NT2/D1 (cell line): Measurements from ENCODE around the gene SPCS2.
"Not testable (repeated sequence)": the region's sequence is repeated elsewhere in the genome, so short reads cannot be mapped to it uniquely, and the experiment has no call there.

Source experiments
- DNase-seq: peaks from one replicate; pipeline ENCODE4 v3.0.0-alpha.2; 2011; ENCODE audit warnings: low read depth, low spot score
- H3K27me3 ChIP-seq: 2 replicates; pipeline ENCODE4 v1.6.0; 2011; ENCODE audit warnings: mild to moderate bottlenecking; ENCODE audit not compliant: insufficient read length, insufficient read depth
- H3K36me3 ChIP-seq: 2 replicates; pipeline ENCODE4 v1.6.1; 2011; ENCODE audit warnings: mild to moderate bottlenecking, low read length, mixed read lengths; ENCODE audit not compliant: insufficient read depth, insufficient read length
- H3K4me1 ChIP-seq: 2 replicates; pipeline ENCODE4 v1.5.1; 2011; ENCODE audit not compliant: insufficient read depth, insufficient read length
- H3K4me3 ChIP-seq: 2 replicates; pipeline ENCODE4 v1.5.1; 2011; ENCODE audit warnings: low read depth; ENCODE audit not compliant: insufficient read length
- H3K9ac ChIP-seq: 2 replicates; pipeline ENCODE4 v1.6.0; 2011; ENCODE audit warnings: low read depth; ENCODE audit not compliant: insufficient read length
- H3K9me3 ChIP-seq: 2 replicates; pipeline ENCODE4 v1.5.1; 2011; ENCODE audit warnings: mild to moderate bottlenecking, low read length; ENCODE audit not compliant: insufficient read depth
- SUZ12 ChIP-seq: IDR thresholded peaks from 2 replicates; pipeline ENCODE4 v1.6.1; 2011; ENCODE audit not compliant: insufficient read length, insufficient read depth; ENCODE audit errors: extremely low read depth
- YY1 ChIP-seq: IDR thresholded peaks from 2 replicates; pipeline ENCODE4 v1.6.1; 2011; ENCODE audit not compliant: insufficient read length, insufficient read depth
- ZNF274 ChIP-seq: IDR thresholded peaks from 2 replicates; pipeline ENCODE4 v1.6.1; 2011; ENCODE audit warnings: mild to moderate bottlenecking, low read depth, low read length

SPCS2 gene

GRCh38 chr11:75004215-75004614 is 55.1 kb downstream of the SPCS2 start:
- no peak overlapping the region for H3K4me3 ChIP-seq
- no peaks in the 10 kb centered on the region for H3K9me3 ChIP-seq
- no peaks in the 10 kb centered on the region for H3K27me3 ChIP-seq
- DNase-seq = no peak
- no peaks in the 10 kb centered on the region for H3K4me1 ChIP-seq
- no peak overlapping the region for H3K9ac ChIP-seq
- TF ChIP-seq YY1 = no peak
- no peak for TF ChIP-seq ZNF274
- no peak for TF ChIP-seq SUZ12
- peaks cover 28% of the 10 kb centered on the region for H3K36me3 ChIP-seq

- DNase-seq = no peak
- no peaks in the 10 kb centered on the region for H3K4me1 ChIP-seq
- no peak overlapping the region for H3K9ac ChIP-seq
- TF ChIP-seq SUZ12 (no peak), ZNF274 (no peak), YY1 (no peak)
- H3K4me3 ChIP-seq = no peak overlapping the region
- H3K9me3 ChIP-seq = no peaks in the 10 kb centered on the region
- H3K27me3 ChIP-seq = no peaks in the 10 kb centered on the region
- peaks cover 29% of the 10 kb centered on the region for H3K36me3 ChIP-seq
Measured at GRCh38 chr11:75011357-75011756, 62.3 kb downstream of the SPCS2 start.

- no peak for TF ChIP-seq SUZ12
- TF ChIP-seq YY1 = no peak
- TF ChIP-seq ZNF274 = no peak
Measured at GRCh38 chr11:75011872-75012271, 62.8 kb downstream of the SPCS2 start.

GRCh38 chr11:75013051-75013450 is 64.0 kb downstream of the SPCS2 start:
- Histone ChIP-seq H3K36me3 (peaks cover 20% of the 10 kb centered on the region), H3K9me3 (peaks cover 7% of the 10 kb centered on the region; the same call in 1 of the 2 replicates), H3K4me3 (no peak overlapping the region), H3K27me3 (no peaks in the 10 kb centered on the region), H3K9ac (no peak overlapping the region), H3K4me1 (no peaks in the 10 kb centered on the region)
- TF ChIP-seq SUZ12 = no peak
- TF ChIP-seq YY1 = no peak
- no peak for TF ChIP-seq ZNF274
- no peak for DNase-seq

More at GRCh38 chr11:75011872-75012271, 62.8 kb downstream of the SPCS2 start:
- Histone ChIP-seq H3K9ac (no peak overlapping the region), H3K36me3 (peaks cover 25% of the 10 kb centered on the region), H3K4me3 (no peak overlapping the region), H3K9me3 (no peaks in the 10 kb centered on the region), H3K27me3 (no peaks in the 10 kb centered on the region), H3K4me1 (no peaks in the 10 kb centered on the region)
- DNase-seq = no peak

GRCh38 chr11:75014129-75014528 is 65.1 kb downstream of the SPCS2 start:
- no peaks in the 10 kb centered on the region for H3K4me1 ChIP-seq
- H3K9me3 ChIP-seq = peaks cover 12% of the 10 kb centered on the region; the same call in 1 of the 2 replicates
- no peak for DNase-seq
- no peak for TF ChIP-seq YY1
- TF ChIP-seq SUZ12 = no peak
- no peak overlapping the region for H3K4me3 ChIP-seq
- no peak overlapping the region for H3K9ac ChIP-seq
- H3K36me3 ChIP-seq = peaks cover 18% of the 10 kb centered on the region
- H3K27me3 ChIP-seq = no peaks in the 10 kb centered on the region

- not testable (repeated sequence) for H3K4me3 ChIP-seq, H3K9ac ChIP-seq, DNase-seq, H3K36me3 ChIP-seq, H3K27me3 ChIP-seq, H3K4me1 ChIP-seq
- H3K9me3 ChIP-seq = peaks cover 33% of the 10 kb centered on the region; the same call in 1 of the 2 replicates
Measured at GRCh38 chr11:75019200-75019599, 70.1 kb downstream of the SPCS2 start.

GRCh38 chr11:75020328-75020727 is 71.3 kb downstream of the SPCS2 start:
- DNase-seq, H3K4me1 ChIP-seq, H3K36me3 ChIP-seq, H3K27me3 ChIP-seq, H3K9ac ChIP-seq, H3K4me3 ChIP-seq: not testable (repeated sequence)
- peaks cover 33% of the 10 kb centered on the region; the same call in 1 of the 2 replicates for H3K9me3 ChIP-seq

- Histone ChIP-seq H3K9ac (no peak overlapping the region), H3K4me1 (no peaks in the 10 kb centered on the region), H3K9me3 (peaks cover 33% of the 10 kb centered on the region; the same call in 1 of the 2 replicates), H3K4me3 (no peak overlapping the region), H3K27me3 (no peaks in the 10 kb centered on the region), H3K36me3 (no peaks in the 10 kb centered on the region)
- DNase-seq = no peak
- TF ChIP-seq YY1 = no peak
- TF ChIP-seq ZNF274 = no peak
- no peak for TF ChIP-seq SUZ12
Measured at GRCh38 chr11:75022296-75022695, 73.2 kb downstream of the SPCS2 start.
